NK-92 (cell line): ENCODE measurements around the gene RGPD3.
"Not testable (repeated sequence)": the region's sequence is repeated elsewhere in the genome, so short reads cannot be mapped to it uniquely, and the experiment has no call there.

Source experiments
- DNase-seq: peaks from one replicate; lab custom pipeline; 2025; ENCODE audit not compliant: unreplicated experiment; lab: John Stamatoyannopoulos, UW

RGPD3 gene

DNA sequence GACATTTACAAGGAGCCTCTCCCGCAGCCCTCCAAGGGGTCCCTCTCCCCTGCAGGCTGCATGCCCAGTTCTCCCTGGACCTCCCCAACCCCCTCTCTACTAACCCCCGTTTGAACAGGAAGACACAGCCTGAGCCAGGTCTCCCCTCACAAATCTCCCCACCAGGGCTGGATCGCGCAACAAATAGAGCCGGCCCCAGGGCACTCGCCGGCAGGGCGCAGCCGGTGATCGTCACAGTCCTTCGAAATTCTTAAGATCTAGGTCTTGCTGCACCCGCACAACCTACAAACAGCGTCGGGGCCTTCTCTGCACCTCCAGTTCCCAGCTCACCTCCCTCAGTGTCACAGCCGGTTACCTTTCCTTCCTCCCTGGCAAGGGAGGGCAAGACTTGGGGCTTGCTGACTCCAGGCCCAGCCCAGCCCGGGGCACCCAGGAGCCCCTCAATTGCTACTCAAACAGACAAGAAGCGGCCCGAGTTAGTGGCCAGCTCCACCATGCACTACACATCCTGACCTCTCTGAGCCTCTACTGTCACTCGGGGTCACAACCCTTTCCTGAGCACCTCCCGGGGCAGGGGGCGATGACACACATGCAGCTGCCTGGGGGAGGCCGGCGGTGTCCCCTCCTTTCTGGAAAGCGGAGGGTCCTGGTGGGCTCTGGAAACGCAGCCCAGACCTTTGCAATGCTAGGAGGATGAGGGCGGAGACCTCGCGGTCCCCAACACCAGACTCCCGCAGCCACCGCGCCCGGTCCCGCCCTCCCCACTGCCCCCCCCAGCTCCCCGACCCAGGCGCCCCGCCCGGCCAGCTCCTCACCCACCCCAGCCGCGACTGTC is 18.6 kb upstream of the RGPD3 start, which contains the start of gene CD8B2:
TSS of gene CD8B2 (plus strand) at position 814 of the 835 bp plus-strand sequence. CDS start 63 bp downstream, outside the sequence.
- DNase-seq, result not testable (repeated sequence)

DNA sequence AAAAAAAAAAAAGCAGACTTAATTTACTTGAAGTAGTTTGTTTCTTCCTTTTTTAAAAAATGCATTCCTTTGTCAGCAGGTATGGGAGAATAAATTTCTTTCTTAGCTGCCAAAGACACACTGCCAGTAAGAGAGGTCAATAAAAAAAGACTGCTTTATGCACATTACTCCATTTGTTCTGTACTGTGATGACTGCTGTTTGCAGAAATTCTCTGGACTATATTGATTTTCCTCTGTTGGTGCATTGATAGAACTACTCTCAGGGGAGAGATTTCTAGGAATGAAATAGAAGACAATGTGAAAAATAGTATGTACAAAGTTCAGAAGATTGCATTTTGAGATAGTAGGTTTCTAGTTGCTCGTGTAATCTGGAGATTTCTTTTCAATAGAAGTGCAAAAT is 11.3 kb upstream of the RGPD3 start:
- not testable (repeated sequence) for DNase-seq

DNA sequence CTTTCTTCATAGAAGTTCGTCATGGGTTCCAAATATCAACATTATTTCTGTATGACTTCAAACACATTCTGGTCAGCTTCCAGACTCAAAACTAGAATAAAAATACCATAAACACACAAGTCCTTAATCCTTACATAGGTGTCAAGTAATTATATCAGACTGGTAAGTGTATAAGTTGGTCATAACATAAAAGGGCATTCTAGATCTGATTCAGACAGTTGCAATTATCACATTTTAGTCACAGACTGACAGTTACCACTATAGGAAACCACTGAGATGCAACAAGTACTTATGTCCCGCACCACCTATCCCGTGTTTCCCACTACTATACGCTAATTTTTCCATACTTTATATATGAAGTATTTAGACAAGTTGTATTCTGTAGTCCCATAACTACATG is 9.4 kb upstream of the RGPD3 start:
- not testable (repeated sequence) for DNase-seq

DNA sequence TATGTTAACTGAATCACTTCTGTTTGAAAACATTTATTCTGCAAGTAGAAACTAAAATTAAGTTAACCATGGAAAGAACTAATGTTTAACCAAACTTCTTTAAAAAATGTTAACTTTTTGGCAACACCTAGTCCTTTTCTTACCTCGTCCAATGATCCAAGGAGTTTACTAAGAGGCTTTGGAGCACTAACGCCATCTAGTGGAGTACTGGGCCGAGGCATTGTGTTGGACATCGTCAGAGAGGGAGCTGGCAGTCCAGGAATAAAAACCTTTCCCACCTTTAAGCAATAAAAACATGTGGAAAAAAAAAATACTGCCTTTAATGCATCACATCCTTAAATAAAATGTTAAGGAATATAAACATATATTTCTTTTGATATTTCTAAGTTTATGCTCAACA is 2.4 kb upstream of the RGPD3 start:
- not testable (repeated sequence) for DNase-seq

DNA sequence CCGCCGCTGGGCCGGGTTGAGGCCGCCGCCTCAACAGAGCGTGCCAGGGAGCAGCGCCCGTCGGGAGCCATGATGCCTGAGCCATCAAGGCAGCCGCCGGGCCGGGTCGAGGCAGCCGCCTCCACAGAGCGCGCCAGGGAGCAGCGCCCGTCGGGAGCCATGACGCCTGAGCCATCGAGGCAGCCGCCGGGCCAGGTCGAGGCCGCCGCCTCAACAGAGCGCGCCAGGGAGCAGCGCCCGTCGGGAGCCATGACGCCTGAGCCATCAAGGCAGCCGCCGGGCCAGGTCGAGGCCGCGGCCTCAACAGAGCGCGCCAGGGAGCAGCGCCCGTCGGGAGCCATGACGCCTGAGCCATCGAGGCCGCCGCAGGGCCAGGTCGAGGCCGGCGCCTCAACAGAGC is 697 bp downstream of the RGPD3 start:
- not testable (repeated sequence) for DNase-seq

DNA sequence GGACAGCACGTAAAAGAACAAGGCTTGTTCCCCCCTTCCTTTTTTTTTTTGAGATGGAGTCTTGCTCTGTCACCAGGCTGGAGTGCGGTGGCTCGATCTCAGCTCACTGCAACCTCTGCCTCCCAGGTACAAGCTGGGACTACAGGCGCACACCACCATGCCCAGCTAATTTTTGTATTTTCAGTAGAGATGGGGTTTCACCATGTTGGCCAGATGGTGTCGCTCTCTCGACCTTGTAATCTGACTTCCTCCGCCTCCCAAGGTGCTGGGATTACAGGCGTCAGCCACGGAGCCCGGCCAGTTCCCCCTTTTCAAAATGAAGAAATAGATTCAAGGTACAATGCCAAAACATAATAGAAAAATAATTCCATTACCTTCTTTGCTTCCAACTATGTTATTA is 6.3 kb downstream of the RGPD3 start:
- not testable (repeated sequence) for DNase-seq

DNA sequence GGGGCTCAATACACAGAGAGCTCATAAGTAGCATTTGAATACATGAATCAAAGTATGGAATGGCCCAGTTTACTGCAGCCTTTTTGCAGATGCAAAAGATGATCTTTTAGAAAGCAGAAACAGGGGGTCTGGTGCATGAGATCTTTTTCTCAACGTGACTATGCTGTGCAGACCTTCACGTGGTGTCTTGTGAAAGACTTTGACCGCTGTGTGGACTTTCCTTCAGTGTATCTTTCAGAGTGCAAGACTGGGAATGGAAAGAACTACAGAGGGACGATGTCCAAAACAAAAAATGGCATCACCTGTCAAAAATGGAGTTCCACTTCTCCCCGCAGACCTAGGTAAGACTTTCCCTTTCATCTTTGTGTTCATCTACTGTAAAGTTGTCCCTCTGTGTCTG is 77.5 kb downstream of the RGPD3 start:
- not testable (repeated sequence) for DNase-seq

DNA sequence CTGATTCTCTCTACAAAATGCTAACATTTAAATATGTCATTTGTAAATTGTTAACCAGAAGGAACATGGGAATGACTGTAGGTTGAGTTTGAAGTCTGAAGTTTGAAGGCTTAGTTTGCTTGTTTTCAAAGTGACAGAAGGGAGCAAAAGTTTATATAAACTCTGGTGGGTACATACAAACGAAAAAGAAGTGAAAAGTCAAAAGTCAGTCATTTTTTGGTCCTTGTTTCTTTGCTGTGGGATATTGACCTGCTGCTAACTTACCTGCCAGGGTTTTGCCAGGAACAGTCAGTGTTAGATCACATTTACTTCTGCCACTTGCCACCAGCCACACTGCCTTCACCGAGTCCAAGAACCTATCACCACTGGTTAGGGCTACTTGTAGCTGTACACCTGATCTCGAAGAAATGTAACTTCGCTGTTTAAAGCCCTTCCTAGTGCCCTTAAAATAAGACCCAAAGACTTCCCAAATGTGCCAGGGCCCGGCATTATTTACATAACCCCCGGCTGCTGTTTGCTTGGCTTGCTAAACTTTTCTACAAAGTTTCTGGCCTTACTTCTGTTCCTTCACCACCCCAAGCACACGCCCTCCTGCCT is 79.3 kb downstream of the RGPD3 start:
- not testable (repeated sequence) for DNase-seq

DNA sequence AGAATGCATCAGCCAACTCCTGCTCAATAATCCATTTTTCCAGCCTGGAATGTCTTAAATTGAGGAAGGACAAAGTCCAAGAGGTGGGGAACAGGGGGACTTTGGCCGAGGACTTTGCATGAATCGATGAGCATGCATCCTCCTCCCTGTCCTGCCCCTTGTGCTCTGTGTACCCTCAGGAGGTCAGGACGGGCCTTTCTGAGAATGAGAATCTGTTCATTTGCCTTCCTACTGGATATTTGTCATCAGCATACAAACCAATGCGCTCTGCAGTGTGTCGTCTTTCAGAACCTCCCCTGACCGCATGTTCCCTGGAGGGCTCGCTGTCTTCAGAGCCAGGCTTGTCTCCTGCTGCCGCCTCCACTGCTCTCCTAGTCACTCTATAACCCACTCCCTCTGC is 83.7 kb downstream of the RGPD3 start:
- not testable (repeated sequence) for DNase-seq

DNA sequence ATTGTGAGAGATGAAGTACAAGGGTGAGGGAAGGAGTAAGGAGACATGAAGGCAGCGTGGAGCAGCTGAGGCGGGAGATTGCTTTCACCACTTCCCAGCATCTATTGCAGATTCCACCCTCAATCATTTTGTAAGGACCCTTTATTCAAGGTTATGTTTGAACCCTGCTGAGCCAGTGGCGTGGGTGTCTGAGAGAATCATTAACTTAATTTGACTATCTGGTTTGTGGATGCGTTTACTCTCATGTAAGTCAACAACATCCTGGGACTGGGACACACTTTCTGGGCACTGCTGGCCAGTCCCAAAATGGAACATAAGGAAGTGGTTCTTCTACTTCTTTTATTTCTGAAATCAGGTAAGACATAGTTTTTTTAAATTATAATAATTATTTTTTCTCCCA is 86.3 kb downstream of the RGPD3 start:
- not testable (repeated sequence) for DNase-seq

DNA sequence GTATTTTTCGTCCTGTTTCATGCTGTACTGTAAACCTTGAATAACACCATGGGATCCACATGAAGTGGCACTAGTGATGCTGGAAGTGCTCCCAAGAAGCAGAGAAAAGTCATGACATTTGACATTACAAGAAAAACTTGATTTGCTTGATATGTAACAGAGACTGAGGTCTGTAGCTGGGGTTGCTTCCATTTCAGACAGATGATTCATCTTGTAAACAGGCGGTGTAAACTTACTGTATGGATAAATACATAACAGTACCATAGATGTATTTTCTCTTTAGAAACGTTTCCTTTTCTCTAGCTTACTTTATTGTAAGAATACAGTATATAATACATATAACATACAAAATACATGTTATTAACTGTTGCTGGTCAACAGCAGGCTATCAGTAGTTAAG is 88.6 kb downstream of the RGPD3 start:
- DNase-seq, result not testable (repeated sequence)

DNA sequence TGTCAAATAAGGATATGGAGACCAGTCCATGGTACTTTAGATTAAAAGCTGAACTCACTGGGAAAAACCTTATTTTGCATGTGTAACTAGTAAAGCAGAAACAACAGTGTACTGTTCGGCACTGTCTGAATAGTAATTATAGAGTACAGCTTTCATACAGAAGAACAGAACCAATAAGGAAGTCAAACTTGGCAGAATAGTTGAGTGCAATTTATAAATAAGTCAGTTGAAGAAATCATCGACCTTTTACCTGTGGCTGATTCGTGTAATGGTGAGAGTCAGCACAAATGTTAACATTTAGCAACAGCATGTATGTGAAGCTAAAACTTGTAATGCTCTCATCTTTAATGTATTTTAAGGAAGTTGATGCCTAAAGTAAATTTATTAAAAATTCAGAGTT is 99.0 kb downstream of the RGPD3 start:
- DNase-seq, result not testable (repeated sequence)

DNA sequence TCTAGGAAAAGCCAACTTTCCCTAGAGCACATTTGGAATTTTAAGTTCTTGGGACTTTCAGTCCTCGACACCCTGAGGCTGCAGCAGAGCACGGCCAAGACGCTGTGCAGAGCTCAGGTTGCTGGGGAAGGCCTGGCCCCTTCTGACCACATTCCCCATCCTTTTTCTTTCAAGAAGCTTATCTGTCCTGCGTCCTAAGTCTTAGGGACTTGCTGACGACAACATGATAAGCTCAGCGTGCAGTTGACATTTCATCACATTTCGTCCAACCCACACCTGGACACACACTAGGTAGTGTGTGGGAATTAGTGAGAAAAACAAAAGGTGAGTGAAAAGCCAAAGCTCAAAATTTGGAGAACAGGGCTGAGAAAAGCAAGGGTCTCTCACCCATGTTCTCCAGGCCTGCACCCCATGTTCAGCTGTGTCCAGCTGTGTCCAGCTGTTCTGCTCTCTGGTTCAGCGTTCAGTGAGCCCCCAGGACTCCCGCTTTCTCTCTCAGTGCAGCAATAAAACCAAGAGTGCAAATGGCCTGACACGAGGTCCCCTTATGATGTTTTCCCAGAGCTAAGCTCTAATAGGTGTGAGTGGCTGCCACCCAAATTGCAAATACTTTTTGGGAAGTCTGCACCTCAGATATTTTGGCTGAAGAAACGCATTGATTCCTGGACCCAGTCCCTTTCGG is 101.9 kb downstream of the RGPD3 start:
- DNase-seq, result no peak

DNA sequence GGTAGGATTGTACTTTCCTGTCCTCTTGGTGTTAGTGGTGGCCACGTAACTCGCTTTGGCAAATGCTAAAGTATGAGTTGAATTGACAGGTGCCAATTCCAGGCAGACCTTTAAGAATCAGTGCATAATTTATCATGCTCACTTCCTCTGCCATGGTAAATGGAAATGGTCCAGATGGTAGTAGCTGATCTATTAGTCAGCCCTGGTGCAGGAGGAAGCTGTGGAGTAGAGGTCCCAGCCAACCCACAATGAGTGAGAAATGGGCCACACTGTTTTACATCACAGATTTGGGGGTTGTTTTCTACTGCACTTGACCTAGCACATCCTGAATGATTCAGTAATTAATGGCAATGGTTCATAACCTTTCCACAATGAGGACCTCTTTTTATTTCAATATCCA is 104.4 kb downstream of the RGPD3 start:
- DNase-seq, result no peak

DNA sequence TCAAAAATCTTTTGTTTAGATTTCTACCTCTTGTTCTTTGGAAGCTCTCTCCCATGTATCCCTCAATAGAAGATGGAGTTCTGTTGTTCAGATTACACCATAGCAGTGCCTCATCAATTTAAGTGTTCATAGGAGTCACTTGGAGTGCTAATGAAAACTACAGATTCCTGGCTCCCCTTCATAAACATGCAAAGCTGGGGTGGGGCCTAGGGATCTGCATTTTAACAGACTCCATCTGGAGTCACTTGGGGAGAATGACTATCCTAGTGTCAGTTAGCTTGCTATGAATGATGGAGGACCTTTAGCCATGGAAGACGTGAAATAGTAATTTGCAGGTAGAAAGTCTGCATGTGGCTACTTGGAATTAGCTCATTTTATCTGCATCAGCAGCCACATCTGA is 105.4 kb downstream of the RGPD3 start:
- DNase-seq, result no peak

DNA sequence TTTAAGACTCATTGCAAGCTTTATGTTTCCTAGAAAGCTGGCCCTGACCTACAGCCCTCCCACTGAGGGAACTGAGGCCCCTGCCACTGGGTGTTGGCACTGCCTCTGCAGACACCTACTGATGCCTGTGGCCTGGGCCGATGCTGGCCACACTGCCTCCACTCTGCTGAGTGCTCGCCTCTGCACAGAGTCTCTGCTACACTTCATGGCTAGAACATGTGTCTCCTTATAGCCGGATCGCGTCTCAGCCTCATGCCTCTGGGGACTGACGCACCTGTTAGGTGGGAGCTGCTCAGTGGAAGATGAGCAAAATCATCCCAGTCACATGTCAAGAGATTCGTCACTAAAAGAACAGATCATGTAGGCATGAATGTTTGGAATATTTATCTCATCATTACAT is 108.7 kb downstream of the RGPD3 start:
- DNase-seq, result no peak

DNA sequence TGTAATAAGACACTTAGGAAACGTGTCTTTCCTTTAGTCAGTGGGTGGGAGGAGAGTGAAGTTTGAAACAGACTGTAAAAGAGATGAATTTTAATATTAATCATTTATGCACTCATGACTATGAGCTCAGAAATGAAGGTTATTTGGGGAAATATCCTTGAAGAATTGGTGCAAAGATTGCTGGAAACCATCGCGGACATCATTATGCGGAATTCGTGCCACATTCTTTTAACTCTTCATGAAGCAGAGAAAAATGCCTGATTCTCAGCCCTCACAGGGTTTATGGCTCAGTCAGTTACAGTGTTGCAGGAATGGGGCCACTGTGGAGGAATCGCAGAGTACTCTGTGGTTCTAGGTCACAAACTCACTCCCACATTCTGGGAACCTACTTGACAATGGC is 109.7 kb downstream of the RGPD3 start:
- DNase-seq, result no peak

DNA sequence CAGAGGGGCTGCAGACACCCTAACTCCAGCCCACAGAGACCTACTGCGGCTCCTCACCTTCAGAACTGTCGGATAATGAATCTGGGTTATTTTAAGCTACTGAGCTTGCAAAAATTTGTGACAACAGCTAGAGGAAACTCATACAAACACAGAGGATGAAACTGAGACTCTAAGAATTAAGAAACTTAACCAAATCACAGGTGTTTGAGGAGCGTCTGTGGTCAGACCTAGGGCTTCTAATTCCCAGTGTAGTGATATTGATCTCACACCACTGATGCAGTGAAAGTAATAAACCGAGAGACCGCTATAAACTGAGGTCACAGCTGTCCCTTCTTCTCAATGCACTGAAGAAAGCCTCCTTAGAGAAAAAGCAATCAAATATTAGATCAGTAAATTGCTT is 110.1 kb downstream of the RGPD3 start:
- DNase-seq, result no peak

DNA sequence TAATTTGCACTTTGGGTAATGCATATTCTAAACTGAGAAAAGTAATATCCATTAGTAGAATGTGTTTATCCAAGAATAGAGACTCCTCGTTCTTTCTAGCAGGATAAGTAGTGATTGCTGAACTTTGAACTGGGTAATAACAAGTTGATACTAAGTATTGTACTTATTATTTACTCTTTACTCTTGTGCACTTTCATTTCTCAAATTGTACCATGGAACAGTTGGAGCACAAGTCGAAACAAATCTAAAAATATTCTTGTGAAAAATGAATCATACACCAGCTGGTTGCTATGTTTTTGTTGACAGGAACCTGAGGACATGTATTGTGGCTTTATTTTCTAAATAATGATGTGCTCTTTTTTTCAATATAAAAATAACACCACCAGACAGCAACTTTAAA is 111.9 kb downstream of the RGPD3 start:
- DNase-seq, result no peak

DNA sequence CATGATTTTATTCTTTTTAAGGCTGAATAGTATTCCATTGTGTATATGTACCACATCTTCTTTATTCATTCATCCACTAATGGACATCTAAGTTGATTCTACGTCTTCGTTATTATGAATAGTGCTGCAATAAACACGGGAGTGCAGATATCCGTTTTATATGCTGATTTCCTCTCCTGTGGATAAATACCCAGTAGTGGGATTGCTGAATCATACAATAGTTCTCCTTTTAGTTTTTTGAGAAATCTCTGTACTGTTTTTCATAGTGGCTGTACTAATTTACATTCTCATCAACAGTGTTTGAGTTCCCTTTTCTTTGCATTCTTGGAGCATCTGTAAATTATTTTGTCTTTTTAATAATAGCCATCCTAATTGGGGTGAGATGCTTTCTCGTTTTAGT is 114.5 kb downstream of the RGPD3 start:
- no peak for DNase-seq

DNA sequence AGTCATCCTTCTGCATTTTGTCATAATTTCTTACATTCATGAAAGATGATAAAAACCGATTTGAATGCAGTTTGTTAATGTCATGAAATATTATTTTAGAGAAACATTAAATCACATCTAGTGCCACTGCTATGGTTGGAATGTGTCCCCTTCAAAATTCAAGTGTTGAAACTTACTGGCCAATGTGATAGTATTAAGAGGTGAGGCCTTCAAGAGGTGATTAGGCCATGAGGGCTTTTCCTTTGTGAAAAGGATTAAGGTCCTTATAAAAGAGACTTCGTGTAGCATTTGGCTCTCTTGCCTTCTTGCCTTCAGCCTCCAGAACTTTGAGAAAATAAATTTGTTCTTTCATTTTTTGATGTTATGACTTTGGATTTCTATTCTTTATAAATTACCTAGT is 117.2 kb downstream of the RGPD3 start:
- DNase-seq, result no peak

DNA sequence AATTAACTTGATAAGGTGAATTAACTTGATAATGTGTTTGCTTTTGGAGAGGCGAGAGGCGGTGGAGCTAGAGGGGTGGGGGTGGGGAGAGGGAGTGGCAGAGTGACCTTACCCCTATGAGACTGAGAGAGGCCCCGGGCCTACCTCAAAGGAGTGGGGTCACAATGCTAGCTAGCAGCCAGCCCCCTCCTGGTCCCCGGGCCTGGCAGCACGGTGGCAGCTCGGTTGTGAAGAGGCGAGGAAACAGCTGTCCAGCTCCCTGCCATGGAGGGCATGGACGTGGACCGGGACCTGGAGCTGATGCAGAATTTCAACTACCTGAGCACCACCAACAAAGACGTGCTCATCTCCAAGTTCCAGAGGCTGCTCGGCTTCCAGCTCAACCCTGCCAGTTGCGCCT is 123.9 kb downstream of the RGPD3 start:
- no peak for DNase-seq
